Stimulated activated CD4-positive, alpha-beta T cell treated with anti-CD3 and anti-CD28 coated beads, Interleukin-1b, Interleukin-23, amount 100 ng/mL, for 4 hours (primary cell): ENCODE measurements around the gene STX12.

Experiments used
- DNase-seq, 2 donors: peaks; one replicate each; pipeline ENCODE4 v3.0.0-alpha.2; 2020; ENCODE audit warnings: low read depth in 2 of 2

STX12 gene

DNA sequence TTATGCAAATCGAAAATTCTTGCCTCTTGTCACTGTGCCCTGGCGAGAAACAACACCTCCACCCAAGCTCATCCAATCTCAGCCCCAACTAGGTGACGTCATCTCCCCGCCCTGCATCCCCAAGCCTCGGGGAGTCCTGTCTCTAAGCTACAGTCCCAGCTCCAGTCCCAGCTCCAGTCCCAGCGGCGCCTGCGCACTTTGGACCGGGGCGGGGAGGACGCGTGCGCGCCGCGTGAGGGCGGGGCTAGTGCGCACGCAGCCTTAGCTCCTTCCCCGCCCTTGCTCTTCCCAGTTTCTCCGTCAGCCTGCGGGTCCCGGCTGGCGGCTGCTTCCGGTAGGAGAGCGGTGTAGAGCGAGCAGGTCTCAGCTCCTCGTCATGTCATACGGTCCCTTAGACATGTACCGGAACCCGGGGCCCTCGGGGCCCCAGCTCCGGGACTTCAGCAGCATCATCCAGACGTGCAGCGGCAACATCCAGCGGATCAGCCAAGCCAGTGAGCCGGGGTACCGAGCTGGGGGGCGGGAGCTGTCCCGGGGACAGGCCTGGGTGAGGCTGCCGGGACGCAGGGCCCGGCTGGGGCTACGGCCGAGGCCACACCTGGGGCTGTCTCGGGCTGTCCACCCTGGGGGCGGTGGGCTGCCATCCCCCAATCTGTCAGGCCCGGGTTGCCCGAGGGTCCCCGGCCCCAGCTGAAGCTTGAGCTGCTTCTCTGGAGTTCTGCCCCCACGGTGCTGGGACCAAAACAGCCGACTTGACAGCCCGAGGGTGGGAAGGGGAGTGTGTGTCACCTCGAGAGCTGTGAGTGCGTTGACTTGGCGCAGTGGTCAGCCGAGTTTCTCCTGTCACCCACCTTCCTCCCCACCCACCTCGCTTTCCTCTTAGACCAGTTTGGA is at the start of gene STX12:
TSS of gene STX12 (plus strand) at position 288 of the 894 bp plus-strand sequence. CDS start at position 377, 89 bp downstream.
- DNase-seq: peak; percentile 96

GRCh38 chr1:27724961-27725373 is 48.1 kb upstream of the STX12 start:
- no peak for DNase-seq

DNA sequence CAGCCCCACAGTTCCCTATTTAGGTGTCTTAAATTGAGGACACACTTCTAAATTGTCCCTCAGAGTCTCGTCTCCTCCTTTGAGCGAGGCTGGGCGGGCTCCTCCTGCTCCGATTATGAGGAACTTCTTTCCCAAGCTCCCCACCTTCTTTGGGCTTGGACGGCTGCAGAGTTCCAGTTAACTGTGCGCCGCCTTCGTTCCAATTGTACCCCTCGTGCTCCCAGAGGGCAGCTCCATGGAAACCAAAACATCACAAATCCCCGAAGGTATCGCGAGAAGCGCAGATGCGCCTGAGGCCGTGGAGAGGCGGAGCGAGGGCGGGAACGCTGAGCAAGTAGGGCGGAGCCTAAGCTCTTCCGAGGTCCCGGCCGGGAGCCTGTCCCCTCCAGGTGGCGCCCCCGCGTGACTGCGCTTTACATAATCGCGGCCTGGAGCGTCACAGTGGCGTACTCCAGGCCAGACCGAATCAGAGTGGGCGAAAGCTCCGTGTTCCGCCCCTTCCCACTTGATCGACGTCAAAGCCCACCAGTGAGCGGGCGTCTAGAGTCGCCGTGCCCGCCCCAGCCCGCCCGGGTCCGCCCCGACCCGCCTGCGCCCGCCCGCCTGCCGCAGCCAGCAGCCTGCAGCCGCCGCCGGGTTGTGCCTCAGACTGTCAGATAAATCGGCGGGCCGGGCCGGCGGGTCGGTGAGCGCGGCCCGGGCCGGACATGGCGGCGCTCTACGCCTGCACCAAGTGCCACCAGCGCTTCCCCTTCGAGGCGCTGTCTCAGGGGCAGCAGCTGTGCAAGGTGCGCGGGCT is 47.4 kb upstream of the STX12 start, which contains the start of gene FAM76A:
TSS of gene FAM76A (plus strand) at position 588 of the 799 bp plus-strand sequence. CDS start at position 708, 120 bp downstream.
- DNase-seq: peak; percentile 99

- DNase-seq: peak; percentile 6 to 28
These were observed 46.6 kb upstream of the STX12 start for GRCh38 chr1:27726173-27727044.

GRCh38 chr1:27727126-27727525 is 45.9 kb upstream of the STX12 start:
- no peak for DNase-seq

DNA sequence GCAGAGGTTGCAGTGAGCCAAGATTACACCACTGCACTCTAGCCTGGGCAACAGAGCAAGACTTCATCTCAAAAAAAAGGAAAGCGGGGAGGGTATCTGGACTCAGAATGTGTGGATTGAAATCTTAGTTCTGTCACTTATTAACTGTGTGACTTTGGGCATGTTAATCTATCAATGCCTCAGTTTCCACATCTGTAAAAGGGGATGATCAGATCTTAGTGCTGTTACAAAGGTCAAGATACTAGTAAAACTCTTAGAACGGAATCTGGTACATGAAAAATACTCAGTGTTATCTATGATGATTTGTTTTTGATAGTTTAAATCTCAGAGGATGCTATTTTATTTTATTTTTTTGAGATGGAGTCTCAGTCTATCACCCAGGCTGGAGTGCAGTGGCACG is 36.8 kb upstream of the STX12 start:
- no peak for DNase-seq

DNA sequence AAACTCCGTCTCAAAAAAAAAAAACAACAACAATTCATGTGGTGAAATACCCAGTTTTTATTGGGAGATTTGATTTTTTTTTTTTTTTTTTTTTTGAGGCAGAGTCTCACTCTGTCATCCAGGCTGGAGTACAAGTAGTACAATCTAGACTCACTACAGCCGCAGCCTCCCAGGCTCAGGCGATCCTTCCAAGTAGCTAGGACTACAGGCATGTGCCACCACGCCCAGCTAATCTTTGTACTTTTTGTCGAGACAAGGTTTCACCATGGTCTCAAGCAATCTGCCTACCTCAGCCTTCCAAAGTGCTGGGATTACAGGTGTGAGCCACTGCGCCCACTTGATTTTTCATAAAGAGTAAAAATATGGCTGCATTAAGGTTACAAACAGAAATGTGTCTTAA is 31.9 kb upstream of the STX12 start:
- no peak for DNase-seq

- no peak for DNase-seq
These were observed 28.5 kb upstream of the STX12 start for GRCh38 chr1:27744556-27744955.

DNA sequence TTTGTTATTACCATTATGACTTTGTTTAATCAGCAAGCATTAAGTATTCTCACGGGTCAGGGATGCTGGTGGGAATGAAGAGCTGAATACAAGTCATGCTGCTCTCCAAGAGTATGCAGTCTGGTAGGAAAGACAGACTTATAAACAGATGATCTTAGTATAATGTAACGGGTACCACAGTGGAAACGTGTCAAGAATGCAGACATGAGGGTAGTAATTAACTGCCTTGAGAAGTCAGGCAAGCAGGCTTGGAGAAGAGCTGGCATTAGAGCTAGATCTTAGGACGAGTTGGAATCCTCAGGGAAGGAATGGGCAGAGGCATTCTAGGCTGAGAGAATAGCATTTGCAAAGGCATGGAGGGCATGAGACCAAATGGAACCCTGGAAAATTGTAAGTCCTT is 27.6 kb upstream of the STX12 start:
- DNase-seq: no peak

- no peak for DNase-seq
These were observed 20.7 kb upstream of the STX12 start for GRCh38 chr1:27752360-27752759.

DNA sequence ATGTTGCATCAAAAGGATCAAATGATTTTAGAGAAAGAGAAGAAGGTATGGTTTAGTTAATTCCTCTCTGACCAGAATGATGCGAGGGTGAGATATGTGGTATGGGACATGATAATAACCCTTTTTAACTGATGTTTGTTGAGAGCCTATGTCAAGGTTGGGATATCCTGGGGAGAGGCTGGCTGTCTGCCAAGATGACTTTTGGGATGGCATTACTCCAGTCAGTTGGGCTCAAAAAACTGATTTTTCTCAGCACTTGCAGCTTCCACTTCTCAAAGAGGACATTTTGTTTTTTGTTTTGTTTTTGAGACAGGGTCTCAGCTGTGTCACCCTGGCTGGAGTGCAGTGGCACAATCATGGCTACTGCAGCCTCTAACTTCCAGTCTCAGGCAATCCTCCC is 17.7 kb upstream of the STX12 start:
- no peak for DNase-seq

- DNase-seq: no peak
These were observed 17.2 kb upstream of the STX12 start for GRCh38 chr1:27755865-27756264.

- no peak for DNase-seq
These were observed 13.8 kb upstream of the STX12 start for GRCh38 chr1:27759236-27759635.

DNA sequence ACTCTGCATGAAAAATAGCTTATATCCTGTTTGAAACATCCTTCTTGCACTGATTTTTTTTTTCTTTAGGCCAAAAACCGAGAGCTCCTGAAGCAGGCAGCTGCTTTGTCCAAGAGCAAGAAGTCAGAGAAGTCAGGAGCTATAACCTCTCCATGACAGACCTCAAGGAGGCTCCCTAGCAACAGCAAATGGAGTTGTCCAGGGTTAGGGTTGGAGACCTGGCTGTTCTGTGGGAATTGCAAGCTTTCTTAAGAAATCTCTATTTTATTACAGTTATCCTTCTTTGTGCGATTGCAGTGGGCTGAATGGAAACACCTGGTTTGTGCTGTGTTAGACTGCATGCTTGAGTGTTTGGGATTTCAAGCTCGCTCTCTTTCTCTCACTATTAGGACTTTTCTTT is 12.6 kb upstream of the STX12 start:
- no peak for DNase-seq

DNA sequence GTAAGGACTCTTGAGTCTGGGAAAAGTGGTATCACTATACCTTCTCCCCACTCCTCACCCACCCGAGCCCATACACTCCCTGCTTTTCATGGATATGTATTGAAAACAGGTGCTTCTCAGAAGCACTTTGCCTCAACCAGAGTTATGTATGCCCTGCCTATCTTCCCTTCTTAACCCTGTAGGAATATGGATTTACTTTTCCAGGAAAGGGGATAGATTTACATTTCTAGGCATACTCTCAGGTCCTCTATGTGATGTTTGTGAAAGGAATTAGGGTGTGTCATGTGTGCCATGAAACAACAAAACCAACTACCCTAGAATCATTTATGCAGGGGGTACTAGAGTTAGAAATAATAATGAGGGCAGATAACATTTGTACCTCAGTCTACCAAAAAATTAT is 11.0 kb upstream of the STX12 start:
- DNase-seq: no peak

- DNase-seq: no peak
These were observed 9.7 kb upstream of the STX12 start for GRCh38 chr1:27763358-27763757.

DNA sequence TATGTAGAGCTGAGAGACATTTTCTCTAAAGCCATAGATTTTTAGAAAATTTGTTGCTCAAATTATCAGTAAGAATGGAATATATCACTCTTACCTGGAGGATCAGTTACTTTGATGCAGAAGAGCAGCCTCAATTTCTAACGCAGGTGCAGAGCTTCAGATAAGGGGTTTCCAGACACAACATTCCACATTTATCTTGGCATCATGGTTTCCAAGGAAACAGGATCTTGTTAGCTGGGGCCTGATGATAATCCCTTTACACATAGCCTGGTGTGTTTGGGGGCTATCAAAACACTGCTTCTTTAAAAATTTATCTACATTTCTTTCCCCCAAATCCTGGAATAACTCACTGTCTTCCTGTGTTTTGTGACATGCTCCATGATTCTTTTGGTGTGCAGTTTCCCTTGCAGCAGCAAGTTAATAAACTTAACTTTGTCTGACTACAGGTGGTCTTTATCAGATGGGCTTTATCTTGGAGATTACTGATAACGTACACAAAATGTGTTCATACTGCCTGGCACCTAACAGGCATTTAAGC is 2.7 kb upstream of the STX12 start:
- no peak for DNase-seq

DNA sequence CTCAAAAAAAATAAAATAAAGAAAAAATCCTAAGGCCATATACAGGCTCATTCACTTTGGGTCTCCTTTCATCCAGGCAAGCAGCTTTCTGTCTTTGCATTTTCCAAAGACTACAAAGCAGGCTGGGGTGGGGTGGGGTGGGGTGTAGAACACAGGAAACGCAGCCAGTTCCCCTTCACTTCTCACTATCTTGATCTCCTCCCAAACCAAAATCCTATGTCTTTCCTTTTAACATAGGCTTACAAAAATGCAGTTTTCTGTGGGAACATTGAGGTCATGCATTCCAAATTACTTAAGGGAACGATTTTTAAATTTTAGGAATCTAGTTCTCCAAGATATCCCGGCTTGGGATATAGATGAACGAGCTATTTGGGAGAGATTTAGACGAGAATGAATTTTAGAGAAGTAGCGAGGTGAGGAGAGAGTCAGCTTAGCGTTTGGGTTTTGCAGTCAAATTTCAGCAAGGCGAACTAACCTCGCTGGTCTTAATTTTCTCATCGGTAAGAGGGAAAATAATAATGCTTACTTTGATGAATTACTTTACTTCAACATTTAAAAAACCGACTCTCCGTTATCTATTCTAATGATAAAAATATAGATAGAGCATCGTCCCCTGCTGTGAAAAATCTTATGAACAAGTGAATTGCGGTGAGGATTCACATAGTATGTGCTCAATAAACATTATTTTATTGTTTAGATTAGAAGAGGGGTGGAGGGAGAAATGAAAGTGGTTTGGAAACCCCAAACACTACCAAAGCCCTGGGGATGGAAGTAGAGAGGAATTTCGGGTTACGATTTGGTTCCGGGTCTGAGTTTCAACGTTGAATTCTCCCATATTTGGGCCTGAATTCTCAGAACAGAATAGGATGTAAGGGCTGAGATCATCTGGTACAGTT is 735 bp upstream of the STX12 start:
- DNase-seq: no peak

DNA sequence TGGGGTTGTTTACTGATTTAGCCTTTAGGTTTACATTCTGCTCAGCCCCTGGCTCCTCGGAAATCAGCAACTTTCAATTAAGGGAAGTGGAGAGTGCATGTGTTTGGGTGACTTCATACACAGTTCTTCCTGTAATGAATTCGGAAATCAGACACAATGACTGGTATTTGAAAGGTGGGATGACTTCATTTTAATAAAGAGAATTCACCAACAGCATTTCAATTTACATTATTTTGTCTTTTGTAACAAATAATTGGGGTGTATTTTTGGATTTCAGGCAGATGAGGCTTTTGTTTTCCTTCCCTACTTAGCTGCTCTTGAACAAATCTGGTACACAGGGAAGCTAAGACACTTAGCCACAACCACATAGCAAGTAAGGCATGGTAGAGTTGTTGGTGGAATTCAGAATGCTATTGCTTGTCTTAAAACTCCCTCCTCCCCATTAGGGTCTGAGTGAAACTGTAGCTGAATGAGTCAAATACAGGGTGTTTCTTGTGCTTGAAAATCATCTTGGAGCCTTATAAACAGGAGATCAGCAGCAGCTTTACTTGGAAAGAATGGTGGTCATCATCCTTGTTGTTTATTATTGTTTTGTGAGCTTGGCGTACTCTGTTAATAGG is 917 bp downstream of the STX12 start:
- no peak for DNase-seq

- DNase-seq: no peak
These were observed 1.6 kb downstream of the STX12 start for GRCh38 chr1:27774654-27775053.
